GM10847 (cell line): ENCODE data around the gene CRIM1.

ENCODE experiments used
- POLR2A ChIP-seq: IDR thresholded peaks from 2 replicates; pipeline ENCODE4 v1.6.1; 2011; ENCODE audit not compliant: insufficient read length; ENCODE audit errors: extremely low read depth

Gene CRIM1

GRCh38 chr2:36416370-36417165 lies 61.0 kb downstream of the CRIM1 start:
- TF ChIP-seq POLR2A = no peak

- TF ChIP-seq POLR2A = no peak
These were observed 65.1 kb downstream of the CRIM1 start for GRCh38 chr2:36420569-36421181.

GRCh38 chr2:36421379-36421778 lies 65.8 kb downstream of the CRIM1 start:
- TF ChIP-seq POLR2A = no peak

- TF ChIP-seq POLR2A = no peak
These were observed 67.6 kb downstream of the CRIM1 start for GRCh38 chr2:36423172-36423571.

GRCh38 chr2:36423619-36424120 lies 68.1 kb downstream of the CRIM1 start:
- TF ChIP-seq POLR2A = no peak

GRCh38 chr2:36425608-36426355 lies 70.2 kb downstream of the CRIM1 start:
- no peak for TF ChIP-seq POLR2A

- no peak for TF ChIP-seq POLR2A
These were observed 72.2 kb downstream of the CRIM1 start for GRCh38 chr2:36427790-36428243.

GRCh38 chr2:36430549-36430948 lies 75.0 kb downstream of the CRIM1 start:
- TF ChIP-seq POLR2A = no peak

- no peak for TF ChIP-seq POLR2A
These were observed 76.9 kb downstream of the CRIM1 start for GRCh38 chr2:36432479-36432878.

GRCh38 chr2:36433311-36434217 lies 78.0 kb downstream of the CRIM1 start:
- TF ChIP-seq POLR2A = no peak

- no peak for TF ChIP-seq POLR2A
These were observed 82.9 kb downstream of the CRIM1 start for GRCh38 chr2:36438449-36438977.

- TF ChIP-seq POLR2A = no peak
These were observed 83.5 kb downstream of the CRIM1 start for GRCh38 chr2:36439084-36439483.

GRCh38 chr2:36441065-36441625 lies 85.6 kb downstream of the CRIM1 start:
- TF ChIP-seq POLR2A = no peak

- no peak for TF ChIP-seq POLR2A
These were observed 86.2 kb downstream of the CRIM1 start for GRCh38 chr2:36441816-36442215.
